ENCODE data around the gene RETSAT. TPM values are rescaled to one million over a fixed set of nuclear protein-coding genes. Genes with fewer than 3 reads are reported as not detected.
A peak's percentile ranks its signal among the peaks of the same experiment; 100 is the strongest.

RETSAT gene
- total and polyA plus RNA-seq, 9 donors = 7.9 to 19.2 (median 14.6) TPM

DNA sequence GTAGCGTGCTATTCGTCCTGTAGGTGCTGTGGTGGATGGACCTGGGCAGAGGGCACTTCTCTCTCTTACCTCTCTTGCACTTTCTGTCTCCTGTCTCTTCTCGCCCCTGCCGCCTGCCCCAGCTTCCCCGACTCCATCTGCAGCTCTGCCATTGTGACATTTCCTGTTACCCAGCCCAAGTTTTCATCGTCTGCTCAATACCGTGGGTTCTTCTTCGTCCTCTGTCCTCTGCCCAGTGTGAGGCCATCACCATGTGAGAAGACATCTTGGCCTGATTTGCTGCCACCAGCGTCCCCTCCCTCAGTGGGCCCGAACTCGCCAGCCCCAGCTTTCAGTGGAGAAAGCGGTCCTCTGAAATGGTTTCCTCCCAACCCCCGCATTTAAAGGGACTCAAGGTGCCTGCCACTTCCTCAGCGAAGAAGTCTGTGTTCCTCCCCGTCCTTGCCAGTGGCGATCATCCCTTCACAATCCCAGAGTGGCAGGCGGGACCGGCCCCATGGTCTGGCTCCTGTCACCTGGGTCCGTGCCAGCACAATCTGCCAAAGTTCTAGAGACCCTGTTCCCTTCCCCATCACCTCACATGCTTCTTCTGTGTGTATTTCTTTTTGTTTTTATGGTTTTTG, 44.5 kb downstream of the RETSAT start:
- H3K27me3 ChIP-seq (ENCODE audit: control insufficient read depth, insufficient read depth, low read length) = no peaks in the 10 kb centered on the region
- H3K27ac ChIP-seq (ENCODE audit: low read length) = peak overlapping the region; percentile 49
- H3K36me3 ChIP-seq (ENCODE audit: control insufficient read depth, insufficient read depth, low read length) = peaks cover 46% of the 10 kb centered on the region
- DNase-seq = no peak
- peaks cover 21% of the 10 kb centered on the region for H3K4me1 ChIP-seq (ENCODE audit: control insufficient read depth, insufficient read depth, low read length)
- 56% methylated on average over 14 of the region's 19 CpGs for WGBS (ENCODE audit: insufficient coverage)
- no peak overlapping the region for H3K4me3 ChIP-seq (ENCODE audit: low read length)
- no peaks in the 10 kb centered on the region for H3K9me3 ChIP-seq (replicated peaks; ENCODE audit: control insufficient read depth, low read depth, low read length)

DNA sequence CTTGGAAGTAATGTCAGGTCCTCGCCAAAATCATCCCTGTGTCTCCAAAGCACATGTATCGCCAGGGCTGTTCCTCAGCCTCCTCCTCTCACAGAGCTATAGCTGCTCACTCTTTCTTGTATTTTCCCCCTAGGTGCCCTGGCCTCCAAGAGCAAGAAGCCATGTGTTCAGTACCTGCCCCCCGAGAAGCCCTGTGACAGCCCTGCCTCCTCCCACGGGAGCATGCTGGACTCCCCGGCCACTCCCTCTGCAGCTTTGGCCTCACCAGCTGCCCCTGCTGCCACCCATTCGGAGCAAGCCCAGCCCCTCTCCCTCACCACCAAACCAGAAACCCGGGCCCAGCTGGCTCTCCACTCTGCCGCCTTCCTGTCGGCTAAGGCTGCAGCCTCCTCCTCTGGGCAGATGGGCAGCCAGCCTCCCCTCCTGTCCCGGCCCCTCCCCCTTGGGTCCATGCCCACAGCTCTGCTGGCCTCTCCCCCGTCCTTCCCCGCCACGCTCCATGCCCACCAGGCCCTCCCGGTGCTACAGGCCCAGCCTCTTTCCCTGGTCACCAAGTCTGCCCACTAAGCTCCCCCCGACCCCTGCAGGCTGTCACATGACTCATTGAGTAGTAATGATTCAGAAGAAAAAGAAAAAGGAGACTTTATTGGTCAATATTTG, 45.3 kb downstream of the RETSAT start:
- Histone ChIP-seq H3K4me3 (ENCODE audit: low read length) (no peak overlapping the region), H3K36me3 (ENCODE audit: control insufficient read depth, insufficient read depth, low read length) (peaks cover 46% of the 10 kb centered on the region), H3K27ac (ENCODE audit: low read length) (peak overlapping the region; percentile 55), H3K27me3 (ENCODE audit: control insufficient read depth, insufficient read depth, low read length) (no peaks in the 10 kb centered on the region), H3K4me1 (ENCODE audit: control insufficient read depth, insufficient read depth, low read length) (peaks cover 21% of the 10 kb centered on the region), H3K9me3 (replicated peaks; ENCODE audit: control insufficient read depth, low read depth, low read length) (no peaks in the 10 kb centered on the region)
- WGBS (ENCODE audit: insufficient coverage) = 24% methylated on average over 13 of the region's 15 CpGs
- peak; percentile 79 for DNase-seq

DNA sequence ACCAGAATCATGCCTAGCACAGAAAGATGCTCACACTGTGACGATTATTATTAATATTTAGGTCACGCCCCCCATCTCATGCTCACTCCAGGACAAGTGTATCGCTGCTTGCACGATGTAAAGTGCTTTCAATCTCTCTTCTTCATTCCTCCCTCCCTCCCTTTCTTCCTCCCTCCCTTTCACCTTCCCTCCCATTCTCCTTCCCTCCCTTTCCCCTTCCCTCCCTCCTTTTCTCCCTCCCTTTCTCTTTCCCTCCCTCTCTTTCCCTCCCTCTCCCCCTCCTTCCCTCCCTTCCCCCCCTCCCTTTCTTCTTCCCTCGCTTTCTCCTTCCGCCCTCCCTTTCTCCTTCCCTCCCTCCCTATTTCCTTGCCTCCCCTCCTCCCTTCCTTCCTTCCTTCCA, 46.1 kb downstream of the RETSAT start:
- Histone ChIP-seq H3K27me3 (ENCODE audit: control insufficient read depth, insufficient read depth, low read length) (no peaks in the 10 kb centered on the region), H3K4me3 (ENCODE audit: low read length) (no peak overlapping the region), H3K36me3 (ENCODE audit: control insufficient read depth, insufficient read depth, low read length) (peaks cover 54% of the 10 kb centered on the region), H3K4me1 (ENCODE audit: control insufficient read depth, insufficient read depth, low read length) (peaks cover 21% of the 10 kb centered on the region), H3K27ac (ENCODE audit: low read length) (no peak overlapping the region), H3K9me3 (replicated peaks; ENCODE audit: control insufficient read depth, low read depth, low read length) (no peaks in the 10 kb centered on the region)
- DNase-seq = no peak
- 65% methylated on average over 5 of the region's 6 CpGs for WGBS (ENCODE audit: insufficient coverage)

DNA sequence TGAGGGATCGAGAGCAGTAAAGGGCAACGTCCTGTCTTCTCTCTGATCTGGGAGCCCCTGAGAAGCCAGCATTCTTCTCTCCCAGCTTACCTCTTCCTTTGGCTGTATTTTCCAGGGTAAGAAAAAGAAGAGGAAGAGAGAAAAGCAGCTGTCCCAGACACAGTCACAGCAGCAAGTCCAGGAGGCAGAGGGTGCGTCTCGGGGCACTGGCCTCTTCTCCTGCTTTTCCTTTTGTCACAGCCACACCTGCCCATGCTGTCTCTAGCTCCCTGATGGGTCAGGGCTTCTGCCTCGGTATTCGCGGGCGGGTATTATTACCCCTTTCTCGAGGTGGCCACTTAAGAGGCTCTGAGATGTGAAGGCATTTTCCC, 46.8 kb downstream of the RETSAT start:
- Histone ChIP-seq H3K36me3 (ENCODE audit: control insufficient read depth, insufficient read depth, low read length) (peaks cover 60% of the 10 kb centered on the region), H3K27ac (ENCODE audit: low read length) (peak overlapping the region; percentile 15), H3K4me1 (ENCODE audit: control insufficient read depth, insufficient read depth, low read length) (peaks cover 21% of the 10 kb centered on the region), H3K4me3 (ENCODE audit: low read length) (no peak overlapping the region), H3K27me3 (ENCODE audit: control insufficient read depth, insufficient read depth, low read length) (no peaks in the 10 kb centered on the region), H3K9me3 (replicated peaks; ENCODE audit: control insufficient read depth, low read depth, low read length) (no peaks in the 10 kb centered on the region)
- WGBS (ENCODE audit: insufficient coverage) = no CpG with 5 or more reads among the region's 9 CpGs
- DNase-seq = no peak

DNA sequence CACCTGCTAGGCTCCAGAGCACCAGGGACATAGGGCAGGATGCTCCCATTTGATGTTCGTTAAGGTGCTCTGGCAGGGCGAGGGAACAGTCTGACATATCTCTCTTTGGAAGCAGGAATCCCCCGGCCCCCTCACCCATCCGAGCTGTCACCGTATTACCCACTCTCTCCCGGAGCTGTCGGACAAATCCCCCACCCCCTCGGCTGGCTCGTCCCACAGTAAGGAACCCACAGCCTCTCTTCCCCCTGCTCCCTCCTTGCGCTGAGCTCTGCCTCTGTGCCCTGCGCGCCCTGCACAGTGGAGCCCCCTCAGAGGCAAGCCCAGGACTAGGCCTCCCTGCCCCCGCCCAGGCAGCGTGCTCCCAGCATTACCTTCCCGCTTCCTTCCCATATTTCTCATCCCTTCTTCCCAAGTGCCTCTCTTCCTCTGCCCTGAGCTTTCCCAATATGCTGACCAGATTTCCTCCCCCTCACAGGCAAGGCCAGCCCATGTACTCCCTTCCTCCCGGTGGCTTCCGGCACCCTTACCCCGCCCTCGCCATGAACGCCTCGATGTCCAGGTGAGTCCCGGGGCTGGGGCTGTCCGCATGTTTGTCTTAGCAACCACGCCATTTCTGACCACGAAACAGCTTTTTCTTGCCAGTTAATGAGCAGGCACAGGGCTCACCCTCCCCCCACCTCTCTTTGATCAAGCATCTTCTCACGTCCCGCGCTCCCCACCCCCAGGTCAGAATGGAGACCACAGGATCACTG, 50.4 kb downstream of the RETSAT start:
- Histone ChIP-seq H3K36me3 (ENCODE audit: control insufficient read depth, insufficient read depth, low read length) (peaks cover 61% of the 10 kb centered on the region), H3K4me3 (ENCODE audit: low read length) (no peak overlapping the region), H3K27me3 (ENCODE audit: control insufficient read depth, insufficient read depth, low read length) (no peaks in the 10 kb centered on the region), H3K27ac (ENCODE audit: low read length) (no peak overlapping the region), H3K4me1 (ENCODE audit: control insufficient read depth, insufficient read depth, low read length) (peaks cover 9% of the 10 kb centered on the region), H3K9me3 (replicated peaks; ENCODE audit: control insufficient read depth, low read depth, low read length) (no peaks in the 10 kb centered on the region)
- 85% methylated on average over 28 of the region's 28 CpGs for WGBS (ENCODE audit: insufficient coverage)
- no peak for DNase-seq

DNA sequence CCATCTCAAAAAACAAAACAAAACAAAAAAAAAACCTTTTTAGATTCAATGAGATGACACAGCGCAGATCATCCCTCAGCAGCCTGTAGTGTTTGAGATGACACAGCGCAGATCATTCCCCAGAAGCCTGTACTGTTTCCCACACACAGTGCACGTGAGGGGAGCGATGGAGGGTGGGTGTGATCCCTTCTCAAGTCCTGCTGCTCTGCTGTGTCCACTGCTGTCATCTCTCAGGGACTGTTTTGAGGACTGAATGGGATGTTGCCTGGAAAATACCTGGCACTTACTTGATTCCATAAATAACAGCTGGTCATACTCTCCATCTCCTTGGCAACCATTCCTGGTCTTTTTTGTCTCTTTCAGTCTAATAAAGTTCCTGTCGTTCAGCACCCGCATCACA, 52.2 kb downstream of the RETSAT start:
- peak; percentile 55 for DNase-seq
- Histone ChIP-seq H3K36me3 (ENCODE audit: control insufficient read depth, insufficient read depth, low read length) (peaks cover 50% of the 10 kb centered on the region), H3K4me1 (ENCODE audit: control insufficient read depth, insufficient read depth, low read length) (peaks cover 5% of the 10 kb centered on the region), H3K4me3 (ENCODE audit: low read length) (no peak overlapping the region), H3K27ac (ENCODE audit: low read length) (no peak overlapping the region), H3K27me3 (ENCODE audit: control insufficient read depth, insufficient read depth, low read length) (no peaks in the 10 kb centered on the region), H3K9me3 (replicated peaks; ENCODE audit: control insufficient read depth, low read depth, low read length) (no peaks in the 10 kb centered on the region)
- WGBS (ENCODE audit: insufficient coverage) = 38% methylated on average over 2 of the region's 6 CpGs

Other genes with a start within 250 kb of the RETSAT start
- gene TCF7L1, start 221.1 kb downstream of the RETSAT start, total RNA-seq = 5.1 TPM
- gene TCF7L1, start 221.1 kb downstream of the RETSAT start, polyA plus RNA-seq (ENCODE audit: insufficient read depth in 1 of 8, insufficient read length in 8 of 8, low replicate concordance in 1 of 8) = 10 to 100 TPM; 30.8 to 53.1 (median 42.5) TPM
- gene TGOLN2, start 26.5 kb downstream of the RETSAT start, total RNA-seq = 38.3 TPM
- 10 to 100 TPM; 54.4 to 72.9 (median 65.6) TPM for gene TGOLN2, start 26.5 kb downstream of the RETSAT start, polyA plus RNA-seq (ENCODE audit: insufficient read depth in 1 of 8, insufficient read length in 8 of 8, low replicate concordance in 1 of 8)
- gene ELMOD3, start 241 bp upstream of the RETSAT start, total RNA-seq = 14.3 TPM
- 10 to 100 TPM; 10.6 to 18.6 (median 16.1) TPM for gene ELMOD3, start 241 bp upstream of the RETSAT start, polyA plus RNA-seq (ENCODE audit: insufficient read depth in 1 of 8, insufficient read length in 8 of 8, low replicate concordance in 1 of 8)
- 44.6 TPM for gene CAPG, start 55.8 kb upstream of the RETSAT start, total RNA-seq
- 10 to 100 TPM; 13.9 to 48.5 (median 26.2) TPM for gene CAPG, start 55.8 kb upstream of the RETSAT start, polyA plus RNA-seq (ENCODE audit: insufficient read depth in 1 of 8, insufficient read length in 8 of 8, low replicate concordance in 1 of 8)
- gene SH2D6, start 64.2 kb upstream of the RETSAT start, total RNA-seq = 0.13 TPM
- 1 to 10 TPM in 1 of 8 donors, under 1 TPM in 7; 0.24 to 1.4 (median 0.66) TPM for gene SH2D6, start 64.2 kb upstream of the RETSAT start, polyA plus RNA-seq (ENCODE audit: insufficient read depth in 1 of 8, insufficient read length in 8 of 8, low replicate concordance in 1 of 8)
- gene MAT2A, start 184.6 kb upstream of the RETSAT start, total RNA-seq = 71.5 TPM
- gene MAT2A, start 184.6 kb upstream of the RETSAT start, polyA plus RNA-seq (ENCODE audit: insufficient read depth in 1 of 8, insufficient read length in 8 of 8, low replicate concordance in 1 of 8) = 100 to 1,000 TPM; 151 to 240 (median 191) TPM
- gene GGCX, start 207.0 kb upstream of the RETSAT start, total RNA-seq = 26.2 TPM
- gene GGCX, start 207.0 kb upstream of the RETSAT start, polyA plus RNA-seq (ENCODE audit: insufficient read depth in 1 of 8, insufficient read length in 8 of 8, low replicate concordance in 1 of 8) = 10 to 100 TPM; 16.5 to 26.1 (median 20.8) TPM
- 9.8 TPM for gene VAMP8, start 223.1 kb upstream of the RETSAT start, total RNA-seq
- gene VAMP8, start 223.1 kb upstream of the RETSAT start, polyA plus RNA-seq (ENCODE audit: insufficient read depth in 1 of 8, insufficient read length in 8 of 8, low replicate concordance in 1 of 8) = 10 to 100 TPM; 10.7 to 17.8 (median 12.4) TPM
- 18.0 TPM for gene VAMP5, start 229.9 kb upstream of the RETSAT start, total RNA-seq
- 10 to 100 TPM; 33.7 to 56.2 (median 41.6) TPM for gene VAMP5, start 229.9 kb upstream of the RETSAT start, polyA plus RNA-seq (ENCODE audit: insufficient read depth in 1 of 8, insufficient read length in 8 of 8, low replicate concordance in 1 of 8)
- gene RNF181, start 241.2 kb upstream of the RETSAT start, total RNA-seq = 109 TPM
- gene RNF181, start 241.2 kb upstream of the RETSAT start, polyA plus RNA-seq (ENCODE audit: insufficient read depth in 1 of 8, insufficient read length in 8 of 8, low replicate concordance in 1 of 8) = 10 to 100 TPM; 53.9 to 75.0 (median 59.0) TPM
- 7.9 TPM for gene TMEM150A, start 248.2 kb upstream of the RETSAT start, total RNA-seq
- gene TMEM150A, start 248.2 kb upstream of the RETSAT start, polyA plus RNA-seq (ENCODE audit: insufficient read depth in 1 of 8, insufficient read length in 8 of 8, low replicate concordance in 1 of 8) = 10 to 100 TPM in 3 of 8 donors, 1 to 10 TPM in 5; 7.7 to 11.7 (median 9.5) TPM

All from muscle of leg (tissue), 11 donors.